Bronchial epithelial cell (primary cell): Measurements from ENCODE around the gene CELSR2. TPM values are rescaled to one million over a fixed set of nuclear protein-coding genes. Genes with fewer than 3 reads are reported as not detected.

Source experiments
- DNase-seq: peaks from one replicate; pipeline ENCODE4 v3.0.0-alpha.2; 2010; ENCODE audit warnings: low read depth
- FAIRE-seq: peaks from 2 replicates; lab custom pipeline; 2011; peaks lifted over from hg19 to GRCh38; lab: Jason Lieb, UNC
- H3K27me3 ChIP-seq: 2 replicates; pipeline ENCODE4 v1.5.1; 2011; ENCODE audit warnings: low read length; ENCODE audit not compliant: control insufficient read depth, insufficient read depth
- H3K36me3 ChIP-seq: 2 replicates; pipeline ENCODE4 v1.5.1; 2011; ENCODE audit warnings: low read length; ENCODE audit not compliant: control insufficient read depth, insufficient read depth
- H3K4me3 ChIP-seq: 2 replicates; pipeline ENCODE4 v1.5.1; 2011; ENCODE audit warnings: mild to moderate bottlenecking, low read depth, low read length, control low read depth
- CTCF ChIP-seq: IDR thresholded peaks from 2 replicates; pipeline ENCODE4 v1.5.1; 2011; ENCODE audit warnings: mild to moderate bottlenecking, moderate library complexity, low read length, control low read depth, inconsistent platforms; ENCODE audit not compliant: insufficient read depth, severe bottlenecking
- total RNA-seq: library from RNA; depleted of rRNA; stranded (reverse); fragments of >200 nt; gene quantifications from 2 replicates; pipeline ENCODE4 v1.2.1, GENCODE V29; 2014

The CELSR2 gene
- total RNA-seq, 1 donor from 2014 or later = 9.2 TPM

GRCh38 chr1:109263597-109264378 is 14.4 kb downstream of the CELSR2 start:
- H3K4me3 ChIP-seq = no peak overlapping the region
- peak; percentile 85 for FAIRE-seq
- peak; percentile 96 for TF ChIP-seq CTCF
- peaks cover 53% of the 10 kb centered on the region for H3K36me3 ChIP-seq
- DNase-seq = no peak
- H3K27me3 ChIP-seq = no peaks in the 10 kb centered on the region

- Histone ChIP-seq H3K4me3 (no peak overlapping the region), H3K27me3 (no peaks in the 10 kb centered on the region), H3K36me3 (peaks cover 54% of the 10 kb centered on the region)
- no peak for TF ChIP-seq CTCF
- no peak for FAIRE-seq
- no peak for DNase-seq
Observed at GRCh38 chr1:109264379-109264755, 15.0 kb downstream of the CELSR2 start.

- Histone ChIP-seq H3K36me3 (peaks cover 57% of the 10 kb centered on the region), H3K27me3 (no peaks in the 10 kb centered on the region), H3K4me3 (no peak overlapping the region)
- no peak for FAIRE-seq
- DNase-seq = no peak
- TF ChIP-seq CTCF = no peak
Observed at GRCh38 chr1:109265016-109265415, 15.7 kb downstream of the CELSR2 start.

- no peaks in the 10 kb centered on the region for H3K27me3 ChIP-seq
- DNase-seq (no peak), FAIRE-seq (no peak)
- no peak overlapping the region for H3K4me3 ChIP-seq
- peaks cover 63% of the 10 kb centered on the region for H3K36me3 ChIP-seq
- no peak for TF ChIP-seq CTCF
Observed at GRCh38 chr1:109265741-109266330, 16.5 kb downstream of the CELSR2 start.

- Histone ChIP-seq H3K27me3 (no peaks in the 10 kb centered on the region), H3K4me3 (no peak overlapping the region), H3K36me3 (peaks cover 63% of the 10 kb centered on the region)
- DNase-seq (peak; percentile 84), FAIRE-seq (peak; percentile 89)
- TF ChIP-seq CTCF = no peak
Observed at GRCh38 chr1:109266965-109267364, 17.6 kb downstream of the CELSR2 start.
